GM23338 (cell line): Measurements from ENCODE around the gene NVL.

ENCODE experiments used
- CREB1 ChIP-seq: fragments of 250-450 bp; sonication (Bioruptor Pico); IDR thresholded peaks from 2 replicates; pipeline ENCODE4 v1.5.0; 2020; ENCODE audit warnings: low read depth, mild to moderate bottlenecking, moderate library complexity
- CTCF ChIP-seq, 2 experiments: fragments of 200-600 bp in 1 of 2; sonication (generic) in 1 of 2; conservative IDR thresholded peaks; 2 replicates each; pipeline versions ENCODE4 v1.5.1 to v1.6.1; 2016 to 2017; ENCODE audit warnings: antibody characterized with exemption in 2 of 2, low read depth in 2 of 2, mild to moderate bottlenecking in 2 of 2, moderate library complexity in 1 of 2
- EZH2 ChIP-seq: fragments of 200-600 bp; sonication (generic); IDR thresholded peaks from one replicate; pipeline ENCODE4 v1.8.0; 2017; ENCODE audit warnings: antibody characterized with exemption, mild to moderate bottlenecking, low read depth; ENCODE audit not compliant: unreplicated experiment
- EZH2phosphoT487 ChIP-seq: fragments of 200-600 bp; sonication (generic); IDR thresholded peaks from one replicate; pipeline ENCODE4 v1.8.1; 2018; ENCODE audit warnings: antibody characterized with exemption; ENCODE audit not compliant: unreplicated experiment
- JUNB ChIP-seq: IDR thresholded peaks from one replicate; pipeline ENCODE4 v1.6.1; 2016; ENCODE audit warnings: antibody characterized with exemption; ENCODE audit not compliant: unreplicated experiment
- POLR2AphosphoS5 ChIP-seq: IDR thresholded peaks from 2 replicates; pipeline ENCODE4 v1.6.1; 2016; ENCODE audit warnings: antibody characterized with exemption, low read depth
- STAT1 ChIP-seq: IDR thresholded peaks from one replicate; pipeline ENCODE4 v1.6.1; 2016; ENCODE audit warnings: antibody characterized with exemption; ENCODE audit not compliant: unreplicated experiment
- ZNF114 ChIP-seq: fragments of 250-450 bp; sonication (Bioruptor Pico); IDR thresholded peaks from 2 replicates; pipeline ENCODE4 v1.5.0; 2020; ENCODE audit warnings: mild to moderate bottlenecking, moderate library complexity
- TF ChIP-seq, protein P1 (sequence below): IDR thresholded peaks from one replicate; pipeline ENCODE4 v1.6.1; 2018; ENCODE audit warnings: antibody characterized with exemption; ENCODE audit not compliant: unreplicated experiment
- TF ChIP-seq, protein P2 (sequence below): IDR thresholded peaks from 2 replicates; pipeline ENCODE4 v1.6.1; 2016; ENCODE audit warnings: antibody characterized with exemption

DNA sequence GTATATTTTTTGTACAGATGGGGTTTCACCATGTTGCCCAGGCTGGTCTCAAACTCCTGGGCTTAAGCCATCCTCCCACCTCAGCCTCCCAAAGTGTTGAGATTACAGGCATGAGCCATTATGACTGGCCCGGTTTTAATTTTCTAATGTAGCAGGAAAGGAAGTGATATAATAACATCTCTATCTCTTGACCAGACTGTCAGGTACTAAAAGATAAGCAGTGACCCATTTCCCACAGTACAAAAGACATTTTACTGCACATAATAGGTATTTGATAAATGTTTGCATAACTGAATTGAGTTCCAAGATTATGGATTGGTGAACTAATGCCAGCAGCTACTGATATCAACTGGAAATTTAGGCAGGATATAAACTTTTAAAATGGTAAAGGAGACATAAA is 4.0 kb downstream of the NVL start:
- TF ChIP-seq CTCF (conservative IDR thresholded peaks at IDR 0.05; ENCODE audit: low read depth in 2 of 2), result no peak
- TF ChIP-seq EZH2phosphoT487, result no peak
- TF ChIP-seq POLR2AphosphoS5, result no peak
- no peak for TF ChIP-seq EZH2
- TF ChIP-seq, protein P1, sequence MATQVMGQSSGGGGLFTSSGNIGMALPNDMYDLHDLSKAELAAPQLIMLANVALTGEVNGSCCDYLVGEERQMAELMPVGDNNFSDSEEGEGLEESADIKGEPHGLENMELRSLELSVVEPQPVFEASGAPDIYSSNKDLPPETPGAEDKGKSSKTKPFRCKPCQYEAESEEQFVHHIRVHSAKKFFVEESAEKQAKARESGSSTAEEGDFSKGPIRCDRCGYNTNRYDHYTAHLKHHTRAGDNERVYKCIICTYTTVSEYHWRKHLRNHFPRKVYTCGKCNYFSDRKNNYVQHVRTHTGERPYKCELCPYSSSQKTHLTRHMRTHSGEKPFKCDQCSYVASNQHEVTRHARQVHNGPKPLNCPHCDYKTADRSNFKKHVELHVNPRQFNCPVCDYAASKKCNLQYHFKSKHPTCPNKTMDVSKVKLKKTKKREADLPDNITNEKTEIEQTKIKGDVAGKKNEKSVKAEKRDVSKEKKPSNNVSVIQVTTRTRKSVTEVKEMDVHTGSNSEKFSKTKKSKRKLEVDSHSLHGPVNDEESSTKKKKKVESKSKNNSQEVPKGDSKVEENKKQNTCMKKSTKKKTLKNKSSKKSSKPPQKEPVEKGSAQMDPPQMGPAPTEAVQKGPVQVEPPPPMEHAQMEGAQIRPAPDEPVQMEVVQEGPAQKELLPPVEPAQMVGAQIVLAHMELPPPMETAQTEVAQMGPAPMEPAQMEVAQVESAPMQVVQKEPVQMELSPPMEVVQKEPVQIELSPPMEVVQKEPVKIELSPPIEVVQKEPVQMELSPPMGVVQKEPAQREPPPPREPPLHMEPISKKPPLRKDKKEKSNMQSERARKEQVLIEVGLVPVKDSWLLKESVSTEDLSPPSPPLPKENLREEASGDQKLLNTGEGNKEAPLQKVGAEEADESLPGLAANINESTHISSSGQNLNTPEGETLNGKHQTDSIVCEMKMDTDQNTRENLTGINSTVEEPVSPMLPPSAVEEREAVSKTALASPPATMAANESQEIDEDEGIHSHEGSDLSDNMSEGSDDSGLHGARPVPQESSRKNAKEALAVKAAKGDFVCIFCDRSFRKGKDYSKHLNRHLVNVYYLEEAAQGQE, result no peak
- no peak for TF ChIP-seq STAT1
- no peak for TF ChIP-seq CREB1
- no peak for TF ChIP-seq JUNB
- TF ChIP-seq ZNF114 (CRISPR knock-in tag), result no peak
- TF ChIP-seq, protein P2, sequence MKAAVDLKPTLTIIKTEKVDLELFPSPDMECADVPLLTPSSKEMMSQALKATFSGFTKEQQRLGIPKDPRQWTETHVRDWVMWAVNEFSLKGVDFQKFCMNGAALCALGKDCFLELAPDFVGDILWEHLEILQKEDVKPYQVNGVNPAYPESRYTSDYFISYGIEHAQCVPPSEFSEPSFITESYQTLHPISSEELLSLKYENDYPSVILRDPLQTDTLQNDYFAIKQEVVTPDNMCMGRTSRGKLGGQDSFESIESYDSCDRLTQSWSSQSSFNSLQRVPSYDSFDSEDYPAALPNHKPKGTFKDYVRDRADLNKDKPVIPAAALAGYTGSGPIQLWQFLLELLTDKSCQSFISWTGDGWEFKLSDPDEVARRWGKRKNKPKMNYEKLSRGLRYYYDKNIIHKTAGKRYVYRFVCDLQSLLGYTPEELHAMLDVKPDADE, result no peak
